Transverse colon (tissue), 4 donors: ENCODE results near the gene UBALD2. TPM values are rescaled to one million over a fixed set of nuclear protein-coding genes. Genes with fewer than 3 reads are reported as not detected.
"Not testable (repeated sequence)": the region's sequence is repeated elsewhere in the genome, so short reads cannot be mapped to it uniquely, and the experiment has no call there.

Source experiments
- DNase-seq: peaks from one replicate; pipeline ENCODE4 v3.0.0-alpha.2; 2019
- H3K27ac ChIP-seq, 4 donors: fragments of 200-600 bp; sonication (generic); 2 replicates each; pipeline ENCODE4 v1.5.1; 2016 to 2018; ENCODE audit warnings: inconsistent platforms in 4 of 4
- H3K27me3 ChIP-seq: fragments of 200-600 bp; sonication (generic); 2 replicates; pipeline ENCODE4 v1.5.1; 2017; ENCODE audit warnings: inconsistent platforms
- H3K36me3 ChIP-seq, 4 donors: fragments of 200-600 bp; sonication (generic); 2 replicates each; pipeline ENCODE4 v1.5.1; 2017 to 2019; ENCODE audit warnings: inconsistent platforms in 4 of 4
- H3K4me1 ChIP-seq, 4 donors: fragments of 200-600 bp; sonication (generic); 2 replicates each; pipeline ENCODE4 v1.5.1; 2017 to 2020; ENCODE audit warnings: inconsistent platforms in 4 of 4
- H3K4me3 ChIP-seq, 4 donors: fragments of 200-600 bp; sonication (generic); 1 replicate in 1 of 4; 2 replicates in 3 of 4; pipeline versions ENCODE4 v1.5.1 to v1.6.1; 2017 to 2019; ENCODE audit warnings: inconsistent platforms in 4 of 4
- H3K9me3 ChIP-seq, 2 donors: fragments of 200-600 bp; sonication (generic); 2 replicates each; pipeline ENCODE4 v1.5.1; 2017 to 2019; ENCODE audit warnings: inconsistent platforms in 2 of 2
- CTCF ChIP-seq, 5 experiments: fragments of 200-600 bp in 3 of 5; fragments of 450-650 bp in 2 of 5; sonication (generic) in 3 of 5; IDR thresholded peaks; 1 replicate in 2 of 5; 2 replicates in 3 of 5; pipeline ENCODE4 v1.5.1; 2016 to 2017; ENCODE audit warnings: antibody characterized with exemption in 5 of 5, inconsistent platforms in 3 of 5, mild to moderate bottlenecking in 2 of 5, moderate library complexity in 1 of 5
- EP300 ChIP-seq: sonication (generic); formaldehyde crosslinking; IDR thresholded peaks from one replicate; pipeline ENCODE4 v1.6.1; 2017; ENCODE audit warnings: antibody characterized with exemption, low read depth
- POLR2A ChIP-seq: fragments of 450-650 bp; IDR thresholded peaks from one replicate; pipeline ENCODE4 v1.6.1; 2016; ENCODE audit warnings: antibody characterized with exemption, mild to moderate bottlenecking, moderate library complexity
- POLR2AphosphoS5 ChIP-seq, 3 donors: sonication (generic); formaldehyde crosslinking; IDR thresholded peaks; one replicate each; pipeline ENCODE4 v1.6.1; 2016; ENCODE audit warnings: antibody characterized with exemption in 3 of 3
- whole genome bisulfite sequencing, 2 donors: methylation state at CpG; one replicate each; pipeline ENCODE4 v1.1.5; 2018; ENCODE audit warnings: low coverage in 1 of 2; 5-methylcytosine and 5-hydroxymethylcytosine counted together
- in situ Hi-C, 4 donors: fragments of 200-750 bp; cut with MboI; loops; one replicate each; pipeline versions ENCODE4 v1.15.0 to v1.15.1; 2017; ENCODE audit warnings: low sequenced_read_pairs in 3 of 4, low pct_ligation_motif_present in 1 of 4, low pct_unique_long_range_greater_than_20kb in 1 of 4
- intact Hi-C: fragments of 100-400 bp; cut with DNase I; formaldehyde crosslinking; loops from one replicate; pipeline ENCODE4 v1.15.1; 2023; ENCODE audit warnings: low total_unique reads
- total RNA-seq, 4 donors: library from RNA; depleted of rRNA; stranded (reverse); fragments of >200 nt; gene quantifications; one replicate each; pipeline ENCODE4 v1.1.0, GENCODE V29; 2016

UBALD2 gene
- total RNA-seq, 4 donors from 2014 or later = 25.5 to 51.2 (median 34.5) TPM

GRCh38 chr17:76264425-76264754, 758 bp upstream of the UBALD2 start:
- peaks cover 48 to 83% (median 74%) of the 10 kb centered on the region in 4 donors for H3K4me1 ChIP-seq
- H3K36me3 ChIP-seq = peaks cover 0 to under 1% (median 0%) of the 10 kb centered on the region in 4 donors
- peak overlapping the region; percentile 90 to 98 (median 92) for H3K27ac ChIP-seq
- TF ChIP-seq POLR2A = no peak
- TF ChIP-seq POLR2AphosphoS5 (IDR thresholded peaks at IDR 0.05) = no peak
- no peak for TF ChIP-seq EP300
- no peak for TF ChIP-seq CTCF (IDR thresholded peaks at IDR 0.05)
- intact Hi-C loops = no loop called here
- in situ Hi-C loops = no loop called here
- 21 to 23% methylated on average over 7 to 9 of the region's 9 CpGs for WGBS, 2 donors
- H3K4me3 ChIP-seq = peak overlapping the region in 1 of 4 donors; percentile 14
- no peaks in the 10 kb centered on the region for H3K27me3 ChIP-seq
- no peaks in the 10 kb centered on the region for H3K9me3 ChIP-seq
- DNase-seq = no peak

GRCh38 chr17:76265624-76266243, 586 bp downstream of the UBALD2 start:
- H3K9me3 ChIP-seq = no peaks in the 10 kb centered on the region
- 1% methylated on average over 33 of the region's 76 CpGs; no CpG with 5 or more reads in 1 of the 2 donors for WGBS, 2 donors
- H3K27ac ChIP-seq = peak overlapping the region; percentile 94 to 98 (median 96)
- intact Hi-C loops = no loop called here
- peak; percentile 62 for DNase-seq
- peak overlapping the region; percentile 90 to 100 (median 98) for H3K4me3 ChIP-seq
- peaks cover 0 to 14% (median 0%) of the 10 kb centered on the region in 4 donors for H3K36me3 ChIP-seq
- H3K27me3 ChIP-seq = no peaks in the 10 kb centered on the region
- H3K4me1 ChIP-seq = peaks cover 42 to 83% (median 74%) of the 10 kb centered on the region in 4 donors
- TF ChIP-seq EP300 (no peak), POLR2AphosphoS5 (IDR thresholded peaks at IDR 0.05) (peak; percentile 12 to 33 (median 25))
- in situ Hi-C loops = no loop called here

- intact Hi-C loops = no loop called here
- in situ Hi-C loops = no loop called here
- Histone ChIP-seq H3K27ac (peak overlapping the region; percentile 94 to 98 (median 96)), H3K4me3 (peak overlapping the region; percentile 90 to 100 (median 98)), H3K36me3 (peaks cover 0 to 14% (median 0%) of the 10 kb centered on the region in 4 donors), H3K27me3 (no peaks in the 10 kb centered on the region), H3K9me3 (no peaks in the 10 kb centered on the region), H3K4me1 (peaks cover 43 to 83% (median 76%) of the 10 kb centered on the region in 4 donors)
- peak; percentile 47 for DNase-seq
- 2% methylated on average over 12 of the region's 12 CpGs; no CpG with 5 or more reads in 1 of the 2 donors for WGBS, 2 donors
- TF ChIP-seq CTCF (IDR thresholded peaks at IDR 0.05) (no peak), POLR2A (no peak), POLR2AphosphoS5 (IDR thresholded peaks at IDR 0.05) (no peak), EP300 (no peak)
Observed at GRCh38 chr17:76266244-76266938, 1.2 kb downstream of the UBALD2 start.

GRCh38 chr17:76267051-76267576, 2.0 kb downstream of the UBALD2 start:
- TF ChIP-seq POLR2A = no peak
- no peak for TF ChIP-seq POLR2AphosphoS5 (IDR thresholded peaks at IDR 0.05)
- no peak for TF ChIP-seq CTCF (IDR thresholded peaks at IDR 0.05)
- TF ChIP-seq EP300 = no peak
- DNase-seq = no peak
- intact Hi-C loops (no loop called here), in situ Hi-C loops (no loop called here)
- Histone ChIP-seq H3K4me3 (peak overlapping the region in 3 of 4 donors; percentile 98 to 100 (median 99)), H3K36me3 (peaks cover 0 to 14% (median 0%) of the 10 kb centered on the region in 4 donors), H3K27me3 (no peaks in the 10 kb centered on the region), H3K9me3 (no peaks in the 10 kb centered on the region), H3K4me1 (peaks cover 50 to 83% (median 77%) of the 10 kb centered on the region in 4 donors), H3K27ac (peak overlapping the region; percentile 94 to 98 (median 96))
- WGBS, 2 donors = 79% methylated on average over 4 of the region's 4 CpGs; no CpG with 5 or more reads in 1 of the 2 donors

GRCh38 chr17:76267581-76268001, 2.4 kb downstream of the UBALD2 start:
- in situ Hi-C loops, intact Hi-C loops, H3K9me3 ChIP-seq, H3K27me3 ChIP-seq, DNase-seq: not testable (repeated sequence)
- WGBS, 2 donors = 25 to 60% methylated on average over 2 to 13 of the region's 13 CpGs
- Histone ChIP-seq H3K27ac (peak overlapping the region; percentile 94 to 98 (median 96)), H3K4me3 (peak overlapping the region in 1 of 4 donors; percentile 99), H3K4me1 (peaks cover 51 to 83% (median 77%) of the 10 kb centered on the region in 4 donors), H3K36me3 (peaks cover 0 to 14% (median 0%) of the 10 kb centered on the region in 4 donors)
